Chondrocyte (in vitro differentiated cells): ENCODE measurements around the gene ICA1L. TPM values are rescaled to one million over a fixed set of nuclear protein-coding genes. Genes with fewer than 3 reads are reported as not detected.

ENCODE experiments used
- DNase-seq: peaks from one replicate; pipeline ENCODE4 v3.0.0; 2021; ENCODE audit warnings: mixed read lengths, low spot score
- H3K27ac Mint-ChIP-seq: one replicate; pipeline ENCODE4 v1.8.0; 2021; ENCODE audit warnings: mild to moderate bottlenecking, moderate library complexity, mixed read lengths; ENCODE audit not compliant: unreplicated experiment
- H3K27me3 Mint-ChIP-seq: 2 replicates; pipeline ENCODE4 v1.8.0; 2021; ENCODE audit warnings: low read depth, mixed read lengths
- H3K36me3 Mint-ChIP-seq: 2 replicates; pipeline ENCODE4 v1.8.0; 2021; ENCODE audit warnings: low read depth, mixed read lengths
- H3K4me1 Mint-ChIP-seq: 2 replicates; pipeline ENCODE4 v1.8.0; 2021; ENCODE audit warnings: low read depth, mild to moderate bottlenecking, mixed read lengths
- H3K4me3 Mint-ChIP-seq: one replicate; pipeline ENCODE4 v1.8.0; 2021; ENCODE audit warnings: mild to moderate bottlenecking, moderate library complexity, mixed read lengths; ENCODE audit not compliant: unreplicated experiment
- H3K9me3 Mint-ChIP-seq: 2 replicates; pipeline ENCODE4 v1.8.0; 2021; ENCODE audit warnings: low read depth, mixed read lengths
- CTCF ChIP-seq: fragments of 200-600 bp; sonication (generic); IDR thresholded peaks from 2 replicates; pipeline ENCODE4 v1.5.0; 2021; ENCODE audit warnings: antibody characterized with exemption, mild to moderate bottlenecking, moderate library complexity
- total RNA-seq: library from RNA; stranded (reverse); gene quantifications from 3 replicates; pipeline ENCODE4 v1.2.1, GENCODE V29; 2021

Gene ICA1L
- total RNA-seq, 1 donor from 2014 or later: 6.6 TPM

DNA sequence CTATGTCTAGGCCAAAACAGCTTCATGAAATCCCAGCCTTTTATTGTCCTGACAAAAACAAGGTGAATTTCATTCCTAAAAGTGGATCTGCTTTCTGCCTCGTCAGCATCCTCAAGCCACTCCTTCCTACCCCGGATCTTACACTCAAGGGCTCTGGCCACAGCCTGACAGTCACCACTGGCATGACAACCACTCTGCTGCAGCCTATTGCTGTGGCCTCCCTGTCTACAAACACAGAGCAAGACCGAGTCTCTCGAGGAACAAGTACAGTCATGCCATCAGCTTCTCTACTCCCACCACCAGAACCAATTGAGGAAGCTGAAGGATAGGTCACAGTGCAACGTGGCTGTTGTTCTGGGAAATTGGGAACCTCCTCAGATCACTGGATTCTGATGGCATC is 106.1 kb downstream of the ICA1L start:
- Mint-ChIP-seq H3K36me3 (peaks cover 13% of the 10 kb centered on the region), H3K4me3 (no peak overlapping the region), H3K27ac (no peak overlapping the region), H3K27me3 (no peaks in the 10 kb centered on the region), H3K4me1 (peaks cover 4% of the 10 kb centered on the region), H3K9me3 (no peaks in the 10 kb centered on the region)
- no peak for TF ChIP-seq CTCF
- no peak for DNase-seq

DNA sequence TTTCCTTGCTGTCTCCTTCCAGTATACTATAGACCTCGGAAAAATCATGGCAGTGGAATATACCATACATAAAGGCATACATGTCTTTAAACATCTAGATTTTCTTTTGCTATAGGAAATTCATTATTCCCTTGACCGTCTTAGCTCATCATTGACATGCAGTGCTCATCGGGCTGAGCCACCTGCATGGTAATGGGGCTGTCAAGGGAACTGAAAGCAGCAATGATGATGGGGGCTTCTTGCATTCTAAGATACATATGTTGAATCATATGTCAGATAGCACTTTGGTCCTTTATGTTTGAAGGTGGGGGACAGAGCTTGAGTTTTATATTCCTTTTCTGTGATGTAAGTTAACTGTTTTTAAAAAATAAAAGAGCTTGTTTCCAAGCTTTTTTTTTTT is 106.6 kb downstream of the ICA1L start:
- no peak for DNase-seq
- Mint-ChIP-seq H3K27me3 (no peaks in the 10 kb centered on the region), H3K4me3 (no peak overlapping the region), H3K4me1 (peaks cover 4% of the 10 kb centered on the region), H3K27ac (no peak overlapping the region), H3K9me3 (no peaks in the 10 kb centered on the region), H3K36me3 (peaks cover 14% of the 10 kb centered on the region)
- no peak for TF ChIP-seq CTCF

DNA sequence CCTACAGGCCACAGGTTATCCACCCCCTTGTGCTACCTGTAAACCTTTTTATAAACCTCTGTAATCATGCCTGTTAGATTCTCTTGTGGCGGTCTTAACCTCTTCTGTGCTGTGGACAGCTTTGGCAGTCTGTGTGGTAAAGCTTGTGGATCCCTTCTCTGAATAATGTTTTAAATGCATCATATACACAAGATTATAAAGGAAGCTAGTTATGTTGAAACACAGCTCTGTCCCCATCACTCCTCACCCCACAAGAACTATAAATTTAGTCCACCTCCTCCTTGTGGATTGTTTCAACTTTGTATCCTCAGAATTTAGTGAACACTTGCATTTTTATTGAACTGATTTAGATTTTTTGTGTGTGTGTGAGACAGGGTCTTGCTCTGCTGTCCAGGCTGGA is 107.7 kb downstream of the ICA1L start:
- peaks cover 13% of the 10 kb centered on the region for H3K36me3 Mint-ChIP-seq
- DNase-seq: no peak
- no peaks in the 10 kb centered on the region for H3K27me3 Mint-ChIP-seq
- no peaks in the 10 kb centered on the region for H3K9me3 Mint-ChIP-seq
- no peak overlapping the region for H3K4me3 Mint-ChIP-seq
- H3K27ac Mint-ChIP-seq: no peak overlapping the region
- TF ChIP-seq CTCF: no peak
- peaks cover 4% of the 10 kb centered on the region for H3K4me1 Mint-ChIP-seq

- no peak for DNase-seq
- no peaks in the 10 kb centered on the region for H3K27me3 Mint-ChIP-seq
- no peak overlapping the region for H3K4me3 Mint-ChIP-seq
- H3K9me3 Mint-ChIP-seq: no peaks in the 10 kb centered on the region
- H3K4me1 Mint-ChIP-seq: peaks cover 4% of the 10 kb centered on the region
- TF ChIP-seq CTCF: no peak
- peaks cover 13% of the 10 kb centered on the region for H3K36me3 Mint-ChIP-seq
- no peak overlapping the region for H3K27ac Mint-ChIP-seq
Measured at GRCh38 chr2:202762556-202762955, 109.0 kb downstream of the ICA1L start.

- Mint-ChIP-seq H3K4me3 (no peak overlapping the region), H3K4me1 (peaks cover 4% of the 10 kb centered on the region), H3K27ac (no peak overlapping the region), H3K9me3 (no peaks in the 10 kb centered on the region), H3K36me3 (peaks cover 15% of the 10 kb centered on the region), H3K27me3 (no peaks in the 10 kb centered on the region)
- no peak for DNase-seq
- no peak for TF ChIP-seq CTCF
Measured at GRCh38 chr2:202760848-202761247, 110.7 kb downstream of the ICA1L start.
